Smooth muscle cell (in vitro differentiated cells): ENCODE measurements around the gene RANGRF. TPM values are rescaled to one million over a fixed set of nuclear protein-coding genes. Genes with fewer than 3 reads are reported as not detected.

Source experiments
- DNase-seq: peaks from one replicate; lab custom pipeline; 2025; ENCODE audit not compliant: unreplicated experiment; lab: John Stamatoyannopoulos, UW
- H2AFZ ChIP-seq: fragments of 200-600 bp; sonication (generic); 2 replicates; pipeline ENCODE4 v1.6.0; 2016; ENCODE audit warnings: antibody characterized with exemption, low read depth, mild to moderate bottlenecking
- H3F3A ChIP-seq: fragments of 200-600 bp; sonication (generic); 2 replicates; pipeline ENCODE4 v1.6.0; 2017; ENCODE audit warnings: antibody characterized with exemption, low read depth
- H3K27ac ChIP-seq: fragments of 200-600 bp; sonication (generic); 2 replicates; pipeline ENCODE4 v1.5.1; 2016; ENCODE audit warnings: low read depth, mild to moderate bottlenecking
- H3K27me3 ChIP-seq: fragments of 200-600 bp; sonication (generic); 2 replicates; pipeline ENCODE4 v1.6.1; 2016; ENCODE audit warnings: low read depth, mild to moderate bottlenecking
- H3K36me3 ChIP-seq: fragments of 200-600 bp; sonication (generic); 2 replicates; pipeline ENCODE4 v1.5.1; 2016; ENCODE audit warnings: low read depth
- H3K4me1 ChIP-seq: fragments of 200-600 bp; sonication (generic); 2 replicates; pipeline ENCODE4 v1.5.1; 2016; ENCODE audit warnings: low read depth
- H3K4me2 ChIP-seq: fragments of 200-600 bp; sonication (generic); 2 replicates; pipeline ENCODE4 v1.6.0; 2016; ENCODE audit warnings: mild to moderate bottlenecking
- H3K4me3 ChIP-seq: fragments of 200-600 bp; sonication (generic); 2 replicates; pipeline ENCODE4 v1.5.1; 2016; ENCODE audit warnings: mild to moderate bottlenecking
- H3K79me2 ChIP-seq: fragments of 200-600 bp; sonication (generic); 2 replicates; pipeline ENCODE4 v1.6.0; 2016; ENCODE audit warnings: low read depth, mild to moderate bottlenecking
- H3K9ac ChIP-seq: fragments of 200-600 bp; sonication (generic); 2 replicates; pipeline ENCODE4 v1.6.0; 2016; ENCODE audit warnings: low read depth
- H3K9me3 ChIP-seq: fragments of 200-600 bp; sonication (generic); replicated peaks from 2 replicates; pipeline ENCODE4 v1.5.1; 2016; ENCODE audit warnings: low read depth
- H4K20me1 ChIP-seq: fragments of 200-600 bp; sonication (generic); 2 replicates; pipeline ENCODE4 v1.6.0; 2016; ENCODE audit warnings: low read depth
- WGBS: methylation state at CpG from one replicate; pipeline ENCODE4 v1.1.7; 2016; ENCODE audit warnings: low lambda C conversion rate; 5-methylcytosine and 5-hydroxymethylcytosine counted together
- polyA plus RNA-seq: library from polyadenylated mRNA; unstranded; fragments of >200 nt; fragmentation: Nextera tagmentation; extraction: Ambion mirVana; gene quantifications from 2 replicates; pipeline ENCODE4 v1.2.1, GENCODE V29; 2016
- total RNA-seq: library from RNA; depleted of rRNA; stranded (reverse); fragments of >200 nt; gene quantifications from 2 replicates; pipeline ENCODE4 v1.2.3, GENCODE V29; 2014
- TF ChIP-seq, protein P1 (sequence below): fragments of 200-600 bp; sonication (generic); IDR thresholded peaks from 2 replicates; pipeline ENCODE4 v1.5.1; 2017; ENCODE audit warnings: borderline replicate concordance, mild to moderate bottlenecking, antibody characterized with exemption; ENCODE audit not compliant: insufficient read depth, poor library complexity, severe bottlenecking

Gene RANGRF
- total and polyA plus RNA-seq, 2 experiments from 2014 or later, result 13.4 to 44.9 TPM

GRCh38 chr17:8254881-8255280, 33.6 kb upstream of the RANGRF start:
- Histone ChIP-seq H3K4me1 (peaks cover 4% of the 10 kb centered on the region), H3K4me2 (no peak overlapping the region), H3K4me3 (no peak overlapping the region), H3K27me3 (no peaks in the 10 kb centered on the region), H3K36me3 (peaks cover 4% of the 10 kb centered on the region), H3F3A (no peaks in the 10 kb centered on the region), H3K9ac (no peak overlapping the region), H2AFZ (no peak overlapping the region), H3K9me3 (no peaks in the 10 kb centered on the region), H4K20me1 (no peaks in the 10 kb centered on the region), H3K27ac (no peak overlapping the region), H3K79me2 (peaks cover 24% of the 10 kb centered on the region)
- 96% methylated on average over 11 of the region's 11 CpGs for WGBS
- TF ChIP-seq, protein P1, sequence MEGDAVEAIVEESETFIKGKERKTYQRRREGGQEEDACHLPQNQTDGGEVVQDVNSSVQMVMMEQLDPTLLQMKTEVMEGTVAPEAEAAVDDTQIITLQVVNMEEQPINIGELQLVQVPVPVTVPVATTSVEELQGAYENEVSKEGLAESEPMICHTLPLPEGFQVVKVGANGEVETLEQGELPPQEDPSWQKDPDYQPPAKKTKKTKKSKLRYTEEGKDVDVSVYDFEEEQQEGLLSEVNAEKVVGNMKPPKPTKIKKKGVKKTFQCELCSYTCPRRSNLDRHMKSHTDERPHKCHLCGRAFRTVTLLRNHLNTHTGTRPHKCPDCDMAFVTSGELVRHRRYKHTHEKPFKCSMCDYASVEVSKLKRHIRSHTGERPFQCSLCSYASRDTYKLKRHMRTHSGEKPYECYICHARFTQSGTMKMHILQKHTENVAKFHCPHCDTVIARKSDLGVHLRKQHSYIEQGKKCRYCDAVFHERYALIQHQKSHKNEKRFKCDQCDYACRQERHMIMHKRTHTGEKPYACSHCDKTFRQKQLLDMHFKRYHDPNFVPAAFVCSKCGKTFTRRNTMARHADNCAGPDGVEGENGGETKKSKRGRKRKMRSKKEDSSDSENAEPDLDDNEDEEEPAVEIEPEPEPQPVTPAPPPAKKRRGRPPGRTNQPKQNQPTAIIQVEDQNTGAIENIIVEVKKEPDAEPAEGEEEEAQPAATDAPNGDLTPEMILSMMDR, result no peak
- no peak for DNase-seq

GRCh38 chr17:8255499-8255898, 33.0 kb upstream of the RANGRF start:
- H3K36me3 ChIP-seq, result peaks cover 9% of the 10 kb centered on the region
- no peak overlapping the region for H3K4me2 ChIP-seq
- H4K20me1 ChIP-seq, result no peaks in the 10 kb centered on the region
- H3K9me3 ChIP-seq, result no peaks in the 10 kb centered on the region
- no peak overlapping the region for H2AFZ ChIP-seq
- DNase-seq, result no peak
- no peaks in the 10 kb centered on the region for H3F3A ChIP-seq
- H3K27me3 ChIP-seq, result no peaks in the 10 kb centered on the region
- TF ChIP-seq, protein P1, result no peak
- no peak overlapping the region for H3K27ac ChIP-seq
- H3K4me1 ChIP-seq, result no peaks in the 10 kb centered on the region
- peaks cover 17% of the 10 kb centered on the region for H3K79me2 ChIP-seq
- no peak overlapping the region for H3K9ac ChIP-seq
- 96% methylated on average over 9 of the region's 9 CpGs for WGBS
- no peak overlapping the region for H3K4me3 ChIP-seq

- Histone ChIP-seq H3K9me3 (no peaks in the 10 kb centered on the region), H3K27ac (no peak overlapping the region), H4K20me1 (no peaks in the 10 kb centered on the region), H3K27me3 (no peaks in the 10 kb centered on the region), H3F3A (no peaks in the 10 kb centered on the region), H3K36me3 (peaks cover 9% of the 10 kb centered on the region), H3K9ac (no peak overlapping the region), H3K79me2 (peaks cover 10% of the 10 kb centered on the region), H3K4me2 (no peak overlapping the region), H3K4me3 (no peak overlapping the region), H2AFZ (no peak overlapping the region), H3K4me1 (no peaks in the 10 kb centered on the region)
- DNase-seq, result no peak
- TF ChIP-seq, protein P1, result no peak
- WGBS, result 92% methylated on average over 10 of the region's 10 CpGs
Measured at GRCh38 chr17:8256291-8256690, 32.2 kb upstream of the RANGRF start.

GRCh38 chr17:8256691-8257090, 31.8 kb upstream of the RANGRF start:
- no peak overlapping the region for H3K27ac ChIP-seq
- no peaks in the 10 kb centered on the region for H4K20me1 ChIP-seq
- H3K9me3 ChIP-seq, result no peaks in the 10 kb centered on the region
- TF ChIP-seq, protein P1, result no peak
- H3K9ac ChIP-seq, result no peak overlapping the region
- no peak overlapping the region for H2AFZ ChIP-seq
- WGBS, result 95% methylated on average over 6 of the region's 6 CpGs
- no peaks in the 10 kb centered on the region for H3K4me1 ChIP-seq
- H3F3A ChIP-seq, result no peaks in the 10 kb centered on the region
- H3K4me3 ChIP-seq, result no peak overlapping the region
- peaks cover 9% of the 10 kb centered on the region for H3K36me3 ChIP-seq
- no peak overlapping the region for H3K4me2 ChIP-seq
- H3K27me3 ChIP-seq, result no peaks in the 10 kb centered on the region
- DNase-seq, result no peak
- peaks cover 6% of the 10 kb centered on the region for H3K79me2 ChIP-seq
